Measurements from ENCODE around the gene ACBD4. TPM values are rescaled to one million over a fixed set of nuclear protein-coding genes. Genes with fewer than 3 reads are reported as not detected.
A peak's percentile ranks its signal among the peaks of the same experiment; 100 is the strongest.

The ACBD4 gene
- total RNA-seq, 6 experiments from 2014 or later = 24.0 to 78.9 (median 56.9) TPM

DNA sequence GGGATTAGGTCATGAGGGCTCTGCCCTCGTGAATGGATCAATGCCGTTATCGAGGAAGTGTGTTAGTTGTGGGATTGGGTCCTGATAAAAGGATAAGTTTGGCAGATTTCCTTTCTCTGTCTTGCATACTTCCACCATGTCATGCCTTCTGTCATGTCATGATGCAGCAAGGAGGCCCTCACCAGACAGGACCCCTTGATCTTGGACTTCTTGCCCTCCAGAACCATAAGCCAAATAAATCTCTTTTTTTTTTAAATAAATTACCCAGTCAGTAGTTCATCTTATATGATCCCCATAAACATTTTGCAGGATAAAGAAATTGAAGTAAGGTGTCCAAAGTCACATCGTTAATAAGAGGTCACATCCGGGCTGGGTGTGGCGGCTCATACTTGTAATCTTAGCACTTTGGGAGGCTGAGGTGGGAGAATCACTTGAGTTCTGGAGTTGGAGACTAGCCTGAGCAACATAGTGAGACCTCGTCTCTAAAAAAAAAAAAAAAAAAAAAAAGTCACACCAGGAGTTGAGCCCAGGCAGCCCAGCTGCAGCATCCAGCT lies 51.4 kb downstream of the ACBD4 start:
- 54% methylated on average over 5 of the region's 7 CpGs for WGBS (ENCODE audit: insufficient coverage, low coverage, low lambda C conversion rate, missing lambda C conversion rate)
- intact Hi-C loops (cut with DNase I) = no loop called here
- TF ChIP-seq POLR2A (IDR thresholded peaks at IDR 0.05) (no peak), CTCF (IDR thresholded peaks at IDR 0.05) (no peak)
- no peak overlapping the region for H3K27ac ChIP-seq
- H3K36me3 ChIP-seq = no peaks in the 10 kb centered on the region
- H3K9me3 ChIP-seq = no peaks in the 10 kb centered on the region
- H3K27me3 ChIP-seq = no peaks in the 10 kb centered on the region
- no peak overlapping the region for H3K4me3 ChIP-seq
- DNase-seq = no peak
- no peak for ATAC-seq
- H3K4me1 ChIP-seq = peaks cover 0 to 23% (median 10%) of the 10 kb centered on the region in 4 donors

DNA sequence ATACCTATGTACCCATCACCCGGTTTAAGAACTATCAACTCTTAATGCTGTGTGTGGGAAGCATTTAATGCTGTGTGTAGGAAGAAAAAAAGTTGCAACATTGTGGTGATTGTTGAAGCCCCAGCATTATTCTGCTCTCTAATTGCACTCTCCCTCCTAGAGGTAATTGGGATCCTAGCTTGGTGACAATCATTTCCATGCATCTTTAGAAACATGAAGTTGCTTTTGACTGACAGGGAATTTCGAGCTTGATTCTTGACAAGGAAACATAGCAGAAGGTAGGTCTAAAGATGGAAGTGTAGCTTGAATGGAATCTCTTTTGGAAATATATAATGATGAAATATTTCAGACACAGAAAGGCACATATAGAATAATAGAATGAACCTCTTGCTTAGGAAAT lies 53.5 kb downstream of the ACBD4 start:
- Histone ChIP-seq H3K4me1 (peaks cover 0 to 35% (median 16%) of the 10 kb centered on the region in 4 donors), H3K27ac (no peak overlapping the region), H3K9me3 (no peaks in the 10 kb centered on the region), H3K27me3 (no peaks in the 10 kb centered on the region), H3K36me3 (no peaks in the 10 kb centered on the region), H3K4me3 (no peak overlapping the region)
- 79% methylated on average over 2 of the region's 2 CpGs for WGBS (ENCODE audit: insufficient coverage, low coverage, low lambda C conversion rate, missing lambda C conversion rate)
- ATAC-seq (no peak), DNase-seq (no peak)
- intact Hi-C loops (cut with DNase I) = no loop called here
- TF ChIP-seq CTCF (IDR thresholded peaks at IDR 0.05) = no peak
- no peak for TF ChIP-seq POLR2A (IDR thresholded peaks at IDR 0.05)

DNA sequence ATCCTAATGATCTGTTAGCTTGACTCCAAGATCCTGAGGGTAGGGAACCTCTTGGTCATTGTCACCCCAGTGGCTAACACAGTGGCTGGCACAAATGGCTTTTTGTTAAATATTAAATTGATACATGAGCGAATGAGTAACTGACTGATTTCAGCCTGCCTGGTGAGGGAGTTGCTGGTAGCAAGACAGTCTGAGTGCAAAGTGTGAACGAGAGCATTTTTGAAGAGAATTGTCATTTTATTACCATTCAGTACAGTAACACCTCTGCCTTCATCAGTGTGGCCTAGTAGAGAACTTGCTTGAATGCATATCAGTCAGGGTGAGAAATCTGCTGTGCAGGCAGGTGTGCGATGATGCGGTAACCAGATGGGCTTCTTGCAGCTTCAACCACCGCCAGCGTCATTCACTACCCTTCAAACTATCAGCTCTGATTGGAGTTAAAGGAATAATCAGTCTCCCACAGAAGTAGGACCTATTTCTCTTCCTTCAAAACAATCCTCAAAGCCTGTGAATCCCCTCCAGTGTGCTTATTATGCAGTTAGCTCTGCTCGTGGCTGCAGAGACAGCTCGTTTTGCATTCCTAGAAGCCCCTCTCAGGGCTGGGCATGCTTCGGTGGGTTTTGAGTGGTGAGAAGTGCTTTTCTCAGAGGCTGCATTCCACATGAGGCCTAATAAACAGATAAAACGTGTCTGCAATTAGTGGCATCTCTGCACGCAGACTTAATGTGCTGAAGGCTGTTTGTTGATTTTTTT lies 55.2 kb downstream of the ACBD4 start:
- H3K9me3 ChIP-seq = no peaks in the 10 kb centered on the region
- ATAC-seq = peak; percentile 85 to 93 (median 90)
- H3K27ac ChIP-seq = peak overlapping the region; percentile 51 to 78 (median 60)
- intact Hi-C loops (cut with DNase I) = no loop called here
- WGBS (ENCODE audit: insufficient coverage, low coverage, low lambda C conversion rate, missing lambda C conversion rate) = 35% methylated on average over 9 of the region's 11 CpGs
- H3K4me1 ChIP-seq = peaks cover 0 to 35% (median 16%) of the 10 kb centered on the region in 4 donors
- no peaks in the 10 kb centered on the region for H3K27me3 ChIP-seq
- no peak for TF ChIP-seq POLR2A (IDR thresholded peaks at IDR 0.05)
- TF ChIP-seq CTCF (IDR thresholded peaks at IDR 0.05) = no peak
- DNase-seq = peak in 1 of 3 donors; percentile 63
- no peak overlapping the region for H3K4me3 ChIP-seq
- no peaks in the 10 kb centered on the region for H3K36me3 ChIP-seq

Small RNA genes lying within 50 kb of the gene (microRNA-seq; reads per million reads assigned to microRNA genes)
- gene MIR6784 = 0 reads per million in 2 donors

Small RNA genes lying within 50 kb of the gene (small RNA-seq; reads per million reads assigned to genes)
- 0 reads per million in 2 experiments for gene MIR6784

Other genes starting within 250 kb of the ACBD4 start
- gene EFTUD2, start 236.2 kb upstream of the ACBD4 start, total RNA-seq = 10 to 100 TPM; 29.9 to 42.4 (median 35.1) TPM
- under 1 TPM; 0.18 to 0.50 (median 0.27) TPM for gene GFAP, start 220.2 kb upstream of the ACBD4 start, total RNA-seq
- under 1 TPM; 0.20 to 0.99 (median 0.35) TPM for gene KIF18B, start 187.9 kb upstream of the ACBD4 start, total RNA-seq
- gene C1QL1, start 167.4 kb upstream of the ACBD4 start, total RNA-seq = under 1 TPM in 4 of 6 experiments, not detected in 2; 0.31 to 0.62 (median 0.38) TPM
- gene DCAKD, start 84.1 kb upstream of the ACBD4 start, total RNA-seq = 10 to 100 TPM; 13.2 to 20.6 (median 16.6) TPM
- gene NMT1, start 74.4 kb upstream of the ACBD4 start, total RNA-seq = 10 to 100 TPM; 50.8 to 76.7 (median 72.0) TPM
- gene PLCD3, start 3.2 kb upstream of the ACBD4 start, total RNA-seq = 10 to 100 TPM in 1 of 6 experiments, 1 to 10 TPM in 5; 2.0 to 26.4 (median 3.0) TPM
- 10 to 100 TPM; 14.0 to 27.1 (median 19.6) TPM for gene HEXIM1, start 12.8 kb downstream of the ACBD4 start, total RNA-seq
- gene HEXIM2, start 26.2 kb downstream of the ACBD4 start, total RNA-seq = 10 to 100 TPM in 1 of 6 experiments, 1 to 10 TPM in 5; 2.6 to 13.5 (median 5.4) TPM
- 1 to 10 TPM; 3.7 to 10.0 (median 5.1) TPM for gene FMNL1, start 86.2 kb downstream of the ACBD4 start, total RNA-seq
- not detected for gene SPATA32, start 126.4 kb downstream of the ACBD4 start, total RNA-seq
- gene MAP3K14, start 181.3 kb downstream of the ACBD4 start, total RNA-seq = 1 to 10 TPM; 4.8 to 7.8 (median 6.3) TPM